ENCODE data around the gene HPSE.

DNA sequence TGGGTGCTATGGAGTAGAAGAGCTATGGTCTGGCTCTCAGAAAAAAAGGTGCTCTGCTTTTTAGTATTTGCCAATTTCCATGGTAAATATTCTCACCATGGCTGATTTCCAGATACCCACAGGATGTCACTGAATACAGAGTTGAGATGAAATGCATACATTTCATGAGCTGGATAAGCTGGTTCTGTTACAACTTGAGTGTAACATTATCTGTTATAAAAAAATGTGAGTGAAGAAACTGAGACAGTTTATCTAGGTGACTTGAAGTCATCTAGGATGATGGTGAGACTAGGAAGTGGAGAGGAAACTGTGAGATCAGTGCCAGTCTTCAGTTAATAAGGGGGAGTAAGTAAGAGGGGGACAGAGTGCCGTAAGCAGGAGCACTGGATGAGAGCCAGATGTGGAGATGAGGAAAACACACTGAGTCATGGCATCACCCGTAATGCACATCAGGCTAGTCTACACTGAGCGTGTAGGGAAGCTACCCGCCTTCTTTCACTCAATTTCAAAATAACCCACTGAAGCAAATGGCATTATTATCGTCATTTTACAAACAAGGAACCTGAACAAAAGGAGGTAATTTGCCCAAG is 5.0 kb downstream of the HPSE start:
- no peak for TF ChIP-seq TEAD4 (IDR thresholded peaks at IDR 0.05; ENCODE audit: borderline replicate concordance, insufficient read depth)
- no peak for TF ChIP-seq EP300 (IDR thresholded peaks at IDR 0.05; ENCODE audit: borderline replicate concordance in 1 of 2, low read depth in 1 of 2, low read length in 1 of 2)
- TF ChIP-seq GATA2 (CRISPR knock-in tag; IDR thresholded peaks at IDR 0.05): no peak
